T-cell (primary cell): Measurements from ENCODE around the gene NUDT22. TPM values are rescaled to one million over a fixed set of nuclear protein-coding genes. Genes with fewer than 3 reads are reported as not detected.

Source experiments
- ATAC-seq, 4 experiments: fragments of 200-7000 bp in 3 of 4; fragments of 150-1000 bp in 1 of 4; cut with Tn5 transposase; replicated peaks in 1 of 4; 1 replicate in 3 of 4; 2 replicates in 1 of 4; pipeline ENCODE4 v1.10.0; 2021; ENCODE audit warnings: moderate library complexity in 3 of 4, mild to moderate bottlenecking in 2 of 4, moderate number of reproducible peaks in 1 of 4
- CTCF ChIA-PET, 2 donors: fragments of 300-600 bp; sonication (Branson Sonifier 250); formaldehyde crosslinking; loops; one replicate each; lab custom pipeline; 2022; ENCODE audit warnings: antibody characterized with exemption in 2 of 2; lab: Charles Lee
- POLR2A ChIA-PET, 2 donors: fragments of 300-600 bp; sonication (Branson Sonifier 250); formaldehyde crosslinking; loops; one replicate each; lab custom pipeline; 2022; ENCODE audit warnings: antibody characterized with exemption in 2 of 2; lab: Charles Lee
- DNase-seq, 35 experiments: peaks; one replicate each; pipeline versions ENCODE4 v3.0.0 to v3.0.0-alpha.2; 2013 to 2023
- H3K27ac ChIP-seq: one replicate; pipeline ENCODE4 v1.5.1; 2013; ENCODE audit warnings: low read length
- H3K27me3 ChIP-seq, 2 experiments: replicated peaks in 1 of 2; 1 replicate in 1 of 2; 2 replicates in 1 of 2; pipeline versions ENCODE4 v1.6.1 to v1.7.0; 2013; ENCODE audit warnings: low read length in 1 of 2, mixed read lengths in 1 of 2; ENCODE audit not compliant: control insufficient read depth in 2 of 2, insufficient read depth in 2 of 2; ENCODE audit errors: extremely low read depth in 1 of 2
- H3K36me3 ChIP-seq, 2 donors: 1 replicate in 1 of 2; 2 replicates in 1 of 2; pipeline versions ENCODE4 v1.6.1 to v1.7.0; 2013; ENCODE audit warnings: low read length in 1 of 2; ENCODE audit not compliant: control insufficient read depth in 2 of 2, insufficient read depth in 1 of 2; ENCODE audit errors: extremely low read depth in 1 of 2
- H3K4me1 ChIP-seq, 2 experiments: 1 replicate in 1 of 2; 2 replicates in 1 of 2; pipeline versions ENCODE4 v1.6.1 to v1.7.0; 2013; ENCODE audit warnings: low read length in 2 of 2, mixed read lengths in 1 of 2; ENCODE audit not compliant: insufficient read depth in 2 of 2, control insufficient read depth in 1 of 2; ENCODE audit errors: extremely low read depth in 1 of 2
- H3K4me3 ChIP-seq, 2 donors: 1 replicate in 1 of 2; 2 replicates in 1 of 2; pipeline versions ENCODE4 v1.5.1 to v1.7.0; 2013; ENCODE audit warnings: mild to moderate bottlenecking in 2 of 2, low read length in 1 of 2, moderate library complexity in 1 of 2; ENCODE audit not compliant: control insufficient read depth in 1 of 2; ENCODE audit errors: extremely low read depth in 1 of 2
- H3K9me3 ChIP-seq: 2 replicates; pipeline ENCODE4 v1.7.0; 2013
- H3K27ac Mint-ChIP-seq, 2 donors: one replicate each; pipeline ENCODE4 v1.8.0; 2020 to 2021; ENCODE audit warnings: mild to moderate bottlenecking in 2 of 2, mixed read lengths in 2 of 2
- H3K27me3 Mint-ChIP-seq, 2 donors: one replicate each; pipeline ENCODE4 v1.8.0; 2021 to 2022; ENCODE audit warnings: mixed read lengths in 2 of 2
- H3K36me3 Mint-ChIP-seq: one replicate; pipeline ENCODE4 v1.8.0; 2021; ENCODE audit warnings: mixed read lengths
- H3K4me1 Mint-ChIP-seq, 3 donors: one replicate each; pipeline ENCODE4 v1.8.0; 2020 to 2022; ENCODE audit warnings: mixed read lengths in 3 of 3, mild to moderate bottlenecking in 1 of 3
- H3K4me3 Mint-ChIP-seq, 3 donors: one replicate each; pipeline ENCODE4 v1.8.0; 2020 to 2022; ENCODE audit warnings: mild to moderate bottlenecking in 3 of 3, mixed read lengths in 3 of 3, moderate library complexity in 3 of 3
- H3K9me3 Mint-ChIP-seq, 3 donors: one replicate each; pipeline ENCODE4 v1.8.0; 2020 to 2022; ENCODE audit warnings: mixed read lengths in 3 of 3
- WGBS: methylation state at CpG from one replicate; pipeline ENCODE4 v1.1.5; 2013; ENCODE audit warnings: missing lambda C conversion rate; ENCODE audit not compliant: insufficient coverage; 5-methylcytosine and 5-hydroxymethylcytosine counted together
- total RNA-seq, 35 experiments: library from RNA in 6 of 35; stranded (reverse) in 6 of 35; fragments of 120-200 nt in 1 of 35; gene quantifications; one replicate each; pipeline versions ENCODE4 v1.2.1 to v1.2.4 and lab custom pipeline; 2013 to 2026

NUDT22 gene
- total RNA-seq, 5 donors from 2014 or later (not counting 1 experiment from before 2014, with no cell fraction given) = 49.7 to 108 (median 97.5) TPM

GRCh38 chr11:64192434-64192833 is 33.6 kb upstream of the NUDT22 start:
- Histone ChIP-seq H3K9me3 (no peaks in the 10 kb centered on the region), H3K27ac (no peak overlapping the region), H3K4me1 (peaks cover 6 to 19% of the 10 kb centered on the region in 2 experiments), H3K4me3 (no peak overlapping the region), H3K36me3 (peaks cover 4 to 58% of the 10 kb centered on the region in 2 donors), H3K27me3 (no peaks in the 10 kb centered on the region)
- WGBS = 91% methylated on average over 5 of the region's 5 CpGs
- CTCF ChIA-PET = no interaction called here
- Mint-ChIP-seq H3K9me3 (no peaks in the 10 kb centered on the region), H3K4me1 (peaks cover 10 to 32% (median 25%) of the 10 kb centered on the region in 3 donors), H3K4me3 (no peak overlapping the region), H3K36me3 (peaks cover 35% of the 10 kb centered on the region), H3K27ac (no peak overlapping the region), H3K27me3 (no peaks in the 10 kb centered on the region)
- POLR2A ChIA-PET = no interaction called here
- DNase-seq (no peak), ATAC-seq (no peak)

GRCh38 chr11:64196626-64197025 is 29.4 kb upstream of the NUDT22 start:
- no peaks in the 10 kb centered on the region for H3K27me3 Mint-ChIP-seq
- no peak overlapping the region for H3K4me3 Mint-ChIP-seq
- ChIA-PET CTCF (interaction anchor here in 1 of 2 donors (0.6 kb wide), 1 partner anchor 11 kb away, joined by 3 read pairs; the partner anchor contains the start of gene STIP1), POLR2A (no interaction called here)
- H3K27me3 ChIP-seq = no peaks in the 10 kb centered on the region
- 51% methylated on average over 4 of the region's 9 CpGs for WGBS
- DNase-seq (no peak), ATAC-seq (no peak)
- H3K27ac Mint-ChIP-seq = no peak overlapping the region
- H3K9me3 ChIP-seq = no peaks in the 10 kb centered on the region
- H3K4me1 ChIP-seq = peaks cover 0 to 3% of the 10 kb centered on the region in 2 experiments
- no peaks in the 10 kb centered on the region for H3K9me3 Mint-ChIP-seq
- H3K36me3 ChIP-seq = peaks cover 9 to 87% of the 10 kb centered on the region in 2 donors
- no peak overlapping the region for H3K4me3 ChIP-seq
- no peak overlapping the region for H3K27ac ChIP-seq
- H3K4me1 Mint-ChIP-seq = peaks cover 5 to 14% (median 9%) of the 10 kb centered on the region in 3 donors
- peaks cover 48% of the 10 kb centered on the region for H3K36me3 Mint-ChIP-seq

GRCh38 chr11:64198511-64198910 is 27.6 kb upstream of the NUDT22 start:
- no peaks in the 10 kb centered on the region for H3K9me3 ChIP-seq
- ATAC-seq (no peak), DNase-seq (no peak)
- peaks cover 4 to 6% (median 4%) of the 10 kb centered on the region in 3 donors for H3K4me1 Mint-ChIP-seq
- no peaks in the 10 kb centered on the region for H3K9me3 Mint-ChIP-seq
- WGBS = no CpG with 5 or more reads among the region's 2 CpGs
- H3K27ac Mint-ChIP-seq = no peak overlapping the region
- H3K27me3 Mint-ChIP-seq = no peaks in the 10 kb centered on the region
- POLR2A ChIA-PET = interaction anchor here in 1 of 2 donors (0.7 kb wide), 1 partner anchor 43 kb away, joined by 3 read pairs; the partner anchor contains the start of gene FKBP2
- no peak overlapping the region for H3K4me3 ChIP-seq
- H3K4me3 Mint-ChIP-seq = no peak overlapping the region
- H3K36me3 Mint-ChIP-seq = peaks cover 56% of the 10 kb centered on the region
- peaks cover 0 to 2% of the 10 kb centered on the region in 2 experiments for H3K4me1 ChIP-seq
- no peaks in the 10 kb centered on the region for H3K27me3 ChIP-seq
- H3K27ac ChIP-seq = no peak overlapping the region
- CTCF ChIA-PET = no interaction called here
- H3K36me3 ChIP-seq = peaks cover 14 to 89% of the 10 kb centered on the region in 2 donors

- no peak for ATAC-seq
- H3K9me3 Mint-ChIP-seq = no peaks in the 10 kb centered on the region
- no peak overlapping the region for H3K4me3 Mint-ChIP-seq
- ChIA-PET CTCF (interaction anchor here in 1 of 2 donors (0.6 to 1.2 kb wide), 2 partner anchors 14 to 102 kb away, joined by 3 to 5 read pairs; no protein-coding TSS in a partner anchor), POLR2A (no interaction called here)
- H3K27me3 ChIP-seq = no peaks in the 10 kb centered on the region
- peak overlapping the region; percentile 12 to 71 for H3K27ac Mint-ChIP-seq
- no peak overlapping the region for H3K4me3 ChIP-seq
- no peak overlapping the region for H3K27ac ChIP-seq
- no peaks in the 10 kb centered on the region for H3K27me3 Mint-ChIP-seq
- H3K4me1 ChIP-seq = peaks cover 11 to 29% of the 10 kb centered on the region in 2 experiments
- DNase-seq = no peak
- H3K36me3 ChIP-seq = peaks cover 22 to 68% of the 10 kb centered on the region in 2 donors
- H3K4me1 Mint-ChIP-seq = peaks cover 22 to 29% (median 27%) of the 10 kb centered on the region in 3 donors
- no CpG with 5 or more reads among the region's 3 CpGs for WGBS
- no peaks in the 10 kb centered on the region for H3K9me3 ChIP-seq
- H3K36me3 Mint-ChIP-seq = peaks cover 40% of the 10 kb centered on the region
These were observed 24.5 kb upstream of the NUDT22 start for GRCh38 chr11:64201543-64201942.

DNA sequence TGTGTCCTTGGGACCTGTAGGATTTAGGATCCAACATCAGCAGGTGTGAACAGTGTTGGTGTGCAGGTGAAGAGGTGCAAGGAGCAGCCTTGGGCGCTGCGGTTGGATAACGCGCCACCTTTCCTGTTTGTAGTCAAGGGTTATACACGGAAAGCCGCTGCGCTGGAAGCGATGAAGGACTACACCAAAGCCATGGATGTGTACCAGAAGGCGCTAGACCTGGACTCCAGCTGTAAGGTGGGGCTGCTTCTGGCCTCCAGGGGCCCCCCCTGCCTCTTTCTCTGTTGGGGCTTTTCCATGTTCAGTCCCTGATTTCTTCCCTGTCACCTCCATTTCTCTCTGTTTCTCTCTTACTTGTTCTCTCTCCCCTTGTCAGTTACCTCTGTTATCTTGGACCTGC is 23.1 kb upstream of the NUDT22 start:
- Histone ChIP-seq H3K27me3 (no peaks in the 10 kb centered on the region), H3K4me1 (peaks cover 11 to 34% of the 10 kb centered on the region in 2 experiments), H3K9me3 (no peaks in the 10 kb centered on the region), H3K27ac (no peak overlapping the region), H3K4me3 (no peak overlapping the region), H3K36me3 (peaks cover 16 to 54% of the 10 kb centered on the region in 2 donors)
- 99% methylated on average over 8 of the region's 9 CpGs for WGBS
- Mint-ChIP-seq H3K9me3 (no peaks in the 10 kb centered on the region), H3K4me3 (no peak overlapping the region), H3K27ac (no peak overlapping the region), H3K27me3 (no peaks in the 10 kb centered on the region), H3K36me3 (peaks cover 29% of the 10 kb centered on the region), H3K4me1 (peaks cover 26 to 34% (median 33%) of the 10 kb centered on the region in 3 donors)
- ChIA-PET POLR2A (interaction anchor here (0.6 to 0.7 kb wide), 2 partner anchors 13 to 352 kb away, joined by 3 read pairs; no protein-coding TSS in a partner anchor), CTCF (interaction anchor here in 1 of 2 donors (0.7 kb wide), 1 partner anchor 115 kb away, joined by 3 read pairs; the partner anchor contains the start of gene PRDX5)
- ATAC-seq = no peak
- no peak for DNase-seq

GRCh38 chr11:64203421-64204079 is 22.5 kb upstream of the NUDT22 start:
- Histone ChIP-seq H3K4me3 (no peak overlapping the region), H3K27ac (no peak overlapping the region), H3K36me3 (peaks cover 16 to 52% of the 10 kb centered on the region in 2 donors), H3K9me3 (no peaks in the 10 kb centered on the region), H3K27me3 (no peaks in the 10 kb centered on the region), H3K4me1 (peaks cover 14 to 39% of the 10 kb centered on the region in 2 experiments)
- ChIA-PET POLR2A (no interaction called here), CTCF (interaction anchor here (0.7 to 4.8 kb wide), 8 partner anchors 26 to 139 kb away, joined by 3 to 122 read pairs (median 5); partner anchors contain the start of genes CATSPERZ (in 1 of the 2), ESRRA (in 1 of the 2), PLCB3 (in 1 of the 2) and PRDX5 (in 1 of the 2))
- ATAC-seq (no peak), DNase-seq (no peak)
- Mint-ChIP-seq H3K27ac (peak overlapping the region in 1 of 2 donors; percentile 73), H3K36me3 (peaks cover 29% of the 10 kb centered on the region), H3K4me3 (no peak overlapping the region), H3K9me3 (no peaks in the 10 kb centered on the region), H3K4me1 (peaks cover 28 to 40% (median 39%) of the 10 kb centered on the region in 3 donors), H3K27me3 (no peaks in the 10 kb centered on the region)
- WGBS = 98% methylated on average over 19 of the region's 27 CpGs
